Measurements from ENCODE around the gene MTUS2.
"Not testable (repeated sequence)": the region's sequence is repeated elsewhere in the genome, so short reads cannot be mapped to it uniquely, and the experiment has no call there.

The MTUS2 gene

GRCh38 chr13:29210676-29211075 lies 390.5 kb downstream of the MTUS2 start:
- no peaks in the 10 kb centered on the region for H4K20me1 ChIP-seq (ENCODE audit: low read depth, low read length)
- H3K4me3 ChIP-seq (ENCODE audit: insufficient read depth, low read length, poor library complexity, severe bottlenecking), result no peak overlapping the region
- no peaks in the 10 kb centered on the region for H3K27me3 ChIP-seq (ENCODE audit: low read length)
- H3F3A ChIP-seq (ENCODE audit: insufficient read depth), result no peaks in the 10 kb centered on the region
- no peak overlapping the region for H2AFZ ChIP-seq (ENCODE audit: low read depth, low read length, severe bottlenecking)
- no peaks in the 10 kb centered on the region for H3K79me2 ChIP-seq (ENCODE audit: insufficient read depth, low read length)
- H3K4me2 ChIP-seq (ENCODE audit: low read depth, low read length, poor library complexity, severe bottlenecking), result no peak overlapping the region
- no peaks in the 10 kb centered on the region for H3K9me2 ChIP-seq (replicated peaks; ENCODE audit: insufficient read depth, low read length)
- no peaks in the 10 kb centered on the region for H3K36me3 ChIP-seq (ENCODE audit: low read length)
- TF ChIP-seq CTCF (IDR thresholded peaks at IDR 0.05; ENCODE audit: insufficient read depth, low read length, poor library complexity, severe bottlenecking), result no peak
- no peak for TF ChIP-seq EZH2phosphoT487 (conservative IDR thresholded peaks at IDR 0.05; ENCODE audit: low read length)
- no peak overlapping the region for H3K9ac ChIP-seq (ENCODE audit: low read length)
- H3K9me3 ChIP-seq (ENCODE audit: insufficient read depth, low read length), result no peaks in the 10 kb centered on the region
- no peak overlapping the region for H3K27ac ChIP-seq (ENCODE audit: low read depth, low read length)

GRCh38 chr13:29211162-29211561 lies 391.0 kb downstream of the MTUS2 start:
- H3K9me2 ChIP-seq (replicated peaks; ENCODE audit: insufficient read depth, low read length); H3K4me3 ChIP-seq (ENCODE audit: insufficient read depth, low read length, poor library complexity, severe bottlenecking); H3K9ac ChIP-seq (ENCODE audit: low read length); H3K36me3 ChIP-seq (ENCODE audit: low read length); H3K9me3 ChIP-seq (ENCODE audit: insufficient read depth, low read length); H2AFZ ChIP-seq (ENCODE audit: low read depth, low read length, severe bottlenecking); H3K79me2 ChIP-seq (ENCODE audit: insufficient read depth, low read length); H3K4me2 ChIP-seq (ENCODE audit: low read depth, low read length, poor library complexity, severe bottlenecking); H3K27me3 ChIP-seq (ENCODE audit: low read length); H4K20me1 ChIP-seq (ENCODE audit: low read depth, low read length); H3K27ac ChIP-seq (ENCODE audit: low read depth, low read length); H3F3A ChIP-seq (ENCODE audit: insufficient read depth): not testable (repeated sequence)

- Histone ChIP-seq H3K4me3 (ENCODE audit: insufficient read depth, low read length, poor library complexity, severe bottlenecking) (no peak overlapping the region), H2AFZ (ENCODE audit: low read depth, low read length, severe bottlenecking) (no peak overlapping the region), H3K4me2 (ENCODE audit: low read depth, low read length, poor library complexity, severe bottlenecking) (no peak overlapping the region), H3K36me3 (ENCODE audit: low read length) (no peaks in the 10 kb centered on the region), H3K9me3 (ENCODE audit: insufficient read depth, low read length) (peaks cover 13% of the 10 kb centered on the region; the same call in 1 of the 2 replicates), H3K9ac (ENCODE audit: low read length) (no peak overlapping the region), H3K27me3 (ENCODE audit: low read length) (no peaks in the 10 kb centered on the region), H3K79me2 (ENCODE audit: insufficient read depth, low read length) (no peaks in the 10 kb centered on the region), H3K27ac (ENCODE audit: low read depth, low read length) (no peak overlapping the region), H4K20me1 (ENCODE audit: low read depth, low read length) (no peaks in the 10 kb centered on the region), H3K9me2 (replicated peaks; ENCODE audit: insufficient read depth, low read length) (no peaks in the 10 kb centered on the region), H3F3A (ENCODE audit: insufficient read depth) (no peaks in the 10 kb centered on the region)
- TF ChIP-seq EZH2phosphoT487 (conservative IDR thresholded peaks at IDR 0.05; ENCODE audit: low read length), result no peak
- TF ChIP-seq CTCF (IDR thresholded peaks at IDR 0.05; ENCODE audit: insufficient read depth, low read length, poor library complexity, severe bottlenecking), result no peak
Observed at GRCh38 chr13:29222458-29222857, 402.3 kb downstream of the MTUS2 start.

- H2AFZ ChIP-seq (ENCODE audit: low read depth, low read length, severe bottlenecking), result no peak overlapping the region
- no peaks in the 10 kb centered on the region for H3F3A ChIP-seq (ENCODE audit: insufficient read depth)
- no peak overlapping the region for H3K9ac ChIP-seq (ENCODE audit: low read length)
- no peaks in the 10 kb centered on the region for H3K9me2 ChIP-seq (replicated peaks; ENCODE audit: insufficient read depth, low read length)
- no peaks in the 10 kb centered on the region for H4K20me1 ChIP-seq (ENCODE audit: low read depth, low read length)
- H3K4me3 ChIP-seq (ENCODE audit: insufficient read depth, low read length, poor library complexity, severe bottlenecking), result no peak overlapping the region
- H3K36me3 ChIP-seq (ENCODE audit: low read length), result no peaks in the 10 kb centered on the region
- no peak overlapping the region for H3K27ac ChIP-seq (ENCODE audit: low read depth, low read length)
- peaks cover 13% of the 10 kb centered on the region; the same call in 1 of the 2 replicates for H3K9me3 ChIP-seq (ENCODE audit: insufficient read depth, low read length)
- no peaks in the 10 kb centered on the region for H3K27me3 ChIP-seq (ENCODE audit: low read length)
- no peak for TF ChIP-seq EZH2phosphoT487 (conservative IDR thresholded peaks at IDR 0.05; ENCODE audit: low read length)
- TF ChIP-seq CTCF (IDR thresholded peaks at IDR 0.05; ENCODE audit: insufficient read depth, low read length, poor library complexity, severe bottlenecking), result no peak
- no peak overlapping the region for H3K4me2 ChIP-seq (ENCODE audit: low read depth, low read length, poor library complexity, severe bottlenecking)
- no peaks in the 10 kb centered on the region for H3K79me2 ChIP-seq (ENCODE audit: insufficient read depth, low read length)
Observed at GRCh38 chr13:29224206-29224605, 404.1 kb downstream of the MTUS2 start.

Data from SU-DHL-6 (cell line).